DND-41 (cell line): ENCODE data around the gene PIKFYVE.
"Not testable (repeated sequence)": the region's sequence is repeated elsewhere in the genome, so short reads cannot be mapped to it uniquely, and the experiment has no call there.

ENCODE experiments used
- ATAC-seq: fragments of 200-7000 bp; cut with Tn5 transposase; 3 replicates; pipeline ENCODE4 v1.9.1; 2021; ENCODE audit warnings: low read depth; ENCODE audit not compliant: insufficient read depth
- DNase-seq: peaks from one replicate; pipeline ENCODE4 v3.0.0-alpha.2; 2020
- H2AFZ ChIP-seq: 2 replicates; pipeline ENCODE4 v1.6.0; 2012; ENCODE audit warnings: low read depth, low read length
- H3K27ac ChIP-seq: 2 replicates; pipeline ENCODE4 v1.5.1; 2012; ENCODE audit warnings: low read length, inconsistent platforms
- H3K27me3 ChIP-seq: fragments of 200-600 bp; sonication (generic); 2 replicates; pipeline ENCODE4 v1.6.0; 2012; ENCODE audit warnings: low read length, mild to moderate bottlenecking, inconsistent platforms; ENCODE audit not compliant: insufficient read depth, poor library complexity
- H3K36me3 ChIP-seq: 2 replicates; pipeline ENCODE4 v1.5.1; 2012; ENCODE audit warnings: low read length, inconsistent platforms; ENCODE audit not compliant: insufficient read depth
- H3K4me1 ChIP-seq: 2 replicates; pipeline ENCODE4 v1.5.1; 2012; ENCODE audit warnings: mild to moderate bottlenecking, low read length; ENCODE audit not compliant: insufficient read depth
- H3K4me2 ChIP-seq: 2 replicates; pipeline ENCODE4 v1.6.0; 2012; ENCODE audit warnings: mild to moderate bottlenecking, moderate library complexity, low read length, inconsistent platforms; ENCODE audit not compliant: insufficient read depth
- H3K4me3 ChIP-seq, 2 experiments: fragments of 200-600 bp in 1 of 2; shearing (Covaris generic) in 1 of 2; 2 replicates each; pipeline ENCODE4 v1.5.1; 2012 to 2016; ENCODE audit warnings: inconsistent platforms in 2 of 2, low read length in 2 of 2, mild to moderate bottlenecking in 2 of 2, low read depth in 1 of 2, moderate library complexity in 1 of 2
- H3K79me2 ChIP-seq: 2 replicates; pipeline ENCODE4 v1.6.0; 2012; ENCODE audit warnings: low read length, inconsistent platforms; ENCODE audit not compliant: insufficient read depth
- H3K9ac ChIP-seq: 2 replicates; pipeline ENCODE4 v1.6.0; 2012; ENCODE audit warnings: low read depth, mild to moderate bottlenecking, inconsistent platforms, low read length, moderate library complexity
- H3K9me3 ChIP-seq: 2 replicates; pipeline ENCODE4 v1.5.1; 2012; ENCODE audit warnings: low read length, moderate library complexity, mild to moderate bottlenecking, inconsistent platforms; ENCODE audit not compliant: insufficient read depth, severe bottlenecking
- H4K20me1 ChIP-seq: 2 replicates; pipeline ENCODE4 v1.6.0; 2012; ENCODE audit warnings: low read length; ENCODE audit not compliant: insufficient read depth
- EZH2 ChIP-seq: IDR thresholded peaks from 3 replicates; pipeline ENCODE4 v1.6.1; 2012; ENCODE audit warnings: borderline replicate concordance, low read depth, mild to moderate bottlenecking, moderate library complexity, low read length, inconsistent platforms; ENCODE audit not compliant: severe bottlenecking
- TF ChIP-seq, protein P1 (sequence below): IDR thresholded peaks from 2 replicates; pipeline ENCODE4 v1.5.1; 2012; ENCODE audit warnings: borderline replicate concordance, low read length, moderate library complexity, mild to moderate bottlenecking; ENCODE audit not compliant: poor library complexity, severe bottlenecking; ENCODE audit errors: extremely low read depth

The PIKFYVE gene

DNA sequence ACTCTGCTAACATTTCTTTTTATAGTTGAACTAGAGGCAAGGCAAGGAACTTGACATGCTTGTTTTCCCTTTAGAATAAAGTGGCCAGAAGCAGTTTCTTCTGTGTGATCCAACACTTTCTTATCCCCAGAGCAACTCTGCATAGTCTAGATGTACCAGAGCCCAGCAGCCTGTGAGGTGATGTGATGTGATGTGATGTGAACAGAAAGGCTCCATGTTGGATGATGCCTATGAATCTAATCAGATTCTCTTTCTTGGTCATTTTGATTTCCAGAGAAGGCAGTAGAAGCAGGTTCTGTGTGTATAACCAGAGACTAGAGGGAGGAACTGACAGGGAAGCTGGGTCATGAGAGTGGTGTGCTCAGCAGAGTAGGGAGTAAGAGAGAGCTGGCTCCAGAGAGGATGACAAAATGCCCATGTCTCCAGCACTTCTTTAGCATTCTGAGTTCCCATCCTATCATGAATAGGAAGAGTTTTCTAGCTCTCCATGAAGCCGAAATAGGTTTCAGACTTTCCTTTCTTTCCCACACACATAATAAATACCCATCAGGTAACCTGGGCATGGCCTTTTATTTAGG lies 109.5 kb downstream of the PIKFYVE start:
- Histone ChIP-seq H2AFZ (no peak overlapping the region), H3K27ac (no peak overlapping the region), H3K4me2 (no peak overlapping the region), H3K9ac (no peak overlapping the region), H3K9me3 (no peaks in the 10 kb centered on the region), H3K4me1 (no peaks in the 10 kb centered on the region), H3K27me3 (peaks cover 7% of the 10 kb centered on the region), H3K36me3 (no peaks in the 10 kb centered on the region), H3K79me2 (no peaks in the 10 kb centered on the region), H3K4me3 (no peak overlapping the region), H4K20me1 (no peaks in the 10 kb centered on the region)
- TF ChIP-seq, protein P1, sequence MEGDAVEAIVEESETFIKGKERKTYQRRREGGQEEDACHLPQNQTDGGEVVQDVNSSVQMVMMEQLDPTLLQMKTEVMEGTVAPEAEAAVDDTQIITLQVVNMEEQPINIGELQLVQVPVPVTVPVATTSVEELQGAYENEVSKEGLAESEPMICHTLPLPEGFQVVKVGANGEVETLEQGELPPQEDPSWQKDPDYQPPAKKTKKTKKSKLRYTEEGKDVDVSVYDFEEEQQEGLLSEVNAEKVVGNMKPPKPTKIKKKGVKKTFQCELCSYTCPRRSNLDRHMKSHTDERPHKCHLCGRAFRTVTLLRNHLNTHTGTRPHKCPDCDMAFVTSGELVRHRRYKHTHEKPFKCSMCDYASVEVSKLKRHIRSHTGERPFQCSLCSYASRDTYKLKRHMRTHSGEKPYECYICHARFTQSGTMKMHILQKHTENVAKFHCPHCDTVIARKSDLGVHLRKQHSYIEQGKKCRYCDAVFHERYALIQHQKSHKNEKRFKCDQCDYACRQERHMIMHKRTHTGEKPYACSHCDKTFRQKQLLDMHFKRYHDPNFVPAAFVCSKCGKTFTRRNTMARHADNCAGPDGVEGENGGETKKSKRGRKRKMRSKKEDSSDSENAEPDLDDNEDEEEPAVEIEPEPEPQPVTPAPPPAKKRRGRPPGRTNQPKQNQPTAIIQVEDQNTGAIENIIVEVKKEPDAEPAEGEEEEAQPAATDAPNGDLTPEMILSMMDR = no peak
- no peak for TF ChIP-seq EZH2
- ATAC-seq (no peak), DNase-seq (no peak)

DNA sequence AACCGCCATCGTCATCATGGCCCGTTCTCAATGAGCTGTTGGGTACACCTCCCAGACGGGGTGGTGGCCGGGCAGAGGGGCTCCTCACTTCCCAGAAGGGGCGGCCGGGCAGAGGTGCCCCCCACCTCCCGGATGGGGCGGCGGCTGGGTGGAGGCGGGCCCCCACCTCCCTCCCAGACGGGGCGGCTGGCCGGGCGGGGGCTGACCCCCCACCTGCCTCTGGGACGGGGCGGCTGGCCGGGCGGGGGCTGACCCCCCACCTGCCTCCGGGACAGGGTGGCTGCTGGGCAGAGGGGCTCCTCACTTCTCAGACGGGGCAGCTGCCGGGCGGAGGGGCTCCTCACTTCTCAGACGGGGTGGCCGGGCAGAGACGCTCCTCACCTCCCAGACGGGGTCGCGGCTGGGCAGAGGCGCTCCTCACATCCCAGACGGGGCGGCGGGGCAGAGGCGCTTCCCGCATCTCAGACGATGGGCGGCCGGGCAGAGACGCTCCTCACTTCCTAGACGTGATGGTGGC lies 111.3 kb downstream of the PIKFYVE start:
- not testable (repeated sequence) for H3K4me3 ChIP-seq, H4K20me1 ChIP-seq, DNase-seq

DNA sequence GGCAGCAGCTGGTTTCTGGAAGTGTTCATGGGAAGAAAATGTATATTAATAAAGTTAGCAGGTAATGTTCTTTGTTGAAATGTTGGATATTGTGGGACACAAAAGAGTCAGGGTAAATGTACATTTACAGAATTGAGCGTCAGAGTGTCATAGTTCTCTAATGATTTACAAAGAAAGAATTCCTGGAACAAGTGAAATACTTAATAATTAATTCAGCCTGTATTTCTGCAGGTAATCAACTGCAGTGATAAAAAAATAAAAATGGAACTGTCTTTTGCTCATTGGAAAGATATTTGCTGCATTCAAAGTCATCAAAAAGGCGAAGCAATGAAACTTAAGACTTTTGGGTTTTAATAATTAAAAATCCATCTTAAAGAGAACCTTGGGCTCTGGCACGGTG lies 113.1 kb downstream of the PIKFYVE start:
- Histone ChIP-seq H2AFZ (no peak overlapping the region), H3K27me3 (peaks cover 11% of the 10 kb centered on the region), H3K79me2 (no peaks in the 10 kb centered on the region), H3K4me3 (no peak overlapping the region), H3K27ac (no peak overlapping the region), H3K9me3 (no peaks in the 10 kb centered on the region), H4K20me1 (no peaks in the 10 kb centered on the region), H3K36me3 (no peaks in the 10 kb centered on the region), H3K4me2 (no peak overlapping the region), H3K9ac (no peak overlapping the region), H3K4me1 (no peaks in the 10 kb centered on the region)
- DNase-seq = no peak
- ATAC-seq = no peak
- TF ChIP-seq, protein P1 = no peak
- no peak for TF ChIP-seq EZH2

More for the DNA sequence above, 111.3 kb downstream of the PIKFYVE start:
- H3K27ac ChIP-seq, H3K36me3 ChIP-seq, H3K4me2 ChIP-seq, H2AFZ ChIP-seq, H3K27me3 ChIP-seq, H3K4me1 ChIP-seq, H3K9ac ChIP-seq, ATAC-seq, H3K79me2 ChIP-seq, H3K9me3 ChIP-seq: not testable (repeated sequence)

DNA sequence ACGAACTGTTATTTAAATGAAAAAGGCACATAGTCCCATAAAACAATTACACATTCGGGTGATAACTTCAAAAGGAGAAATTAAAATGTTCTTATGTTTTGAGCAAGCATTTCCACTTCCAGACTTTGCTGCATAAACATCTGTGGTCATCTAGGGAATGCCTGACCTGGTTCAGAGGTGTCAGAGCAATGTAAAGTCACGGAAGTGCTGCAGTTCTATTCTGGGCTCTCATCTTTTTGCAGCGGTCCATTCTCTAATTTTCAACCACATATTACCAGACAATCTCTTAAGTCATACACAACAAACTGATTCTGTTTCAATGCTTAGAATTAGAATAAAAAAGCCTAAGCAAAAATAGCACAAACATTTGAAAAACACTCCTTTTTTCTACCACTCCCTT lies 118.6 kb downstream of the PIKFYVE start:
- H2AFZ ChIP-seq = no peak overlapping the region
- no peak for ATAC-seq

More for the DNA sequence above, 118.6 kb downstream of the PIKFYVE start:
- Histone ChIP-seq H3K36me3 (no peaks in the 10 kb centered on the region), H3K9me3 (no peaks in the 10 kb centered on the region), H3K4me1 (no peaks in the 10 kb centered on the region), H4K20me1 (no peaks in the 10 kb centered on the region), H3K9ac (no peak overlapping the region), H3K4me3 (no peak overlapping the region), H3K79me2 (no peaks in the 10 kb centered on the region), H3K27me3 (peaks cover 5% of the 10 kb centered on the region), H3K4me2 (no peak overlapping the region), H3K27ac (no peak overlapping the region)
- no peak for TF ChIP-seq EZH2
- TF ChIP-seq, protein P1 = no peak
- no peak for DNase-seq
